GF-D8 (cell line): ENCODE results near the gene OR1L6.

Experiments
- DNase-seq: peaks from one replicate; lab custom pipeline; 2025; lab: John Stamatoyannopoulos, UW

OR1L6 gene

GRCh38 chr9:122742003-122742402 lies at the start of gene OR1L6:
OR1L6 (plus strand) TSS chr9:122742303; CDS start chr9:122749848, 7,545 bp downstream.
- DNase-seq: no peak

- no peak for DNase-seq
Observed at GRCh38 chr9:122695696-122696095, 46.4 kb upstream of the OR1L6 start.

GRCh38 chr9:122718038-122718437 lies 24.1 kb upstream of the OR1L6 start:
- no peak for DNase-seq

- DNase-seq: no peak
Observed at GRCh38 chr9:122719218-122719617, 22.9 kb upstream of the OR1L6 start.

GRCh38 chr9:122723690-122724089 lies 18.4 kb upstream of the OR1L6 start, which contains the start of gene OR1L4:
OR1L4 (plus strand) TSS chr9:122723990; CDS start chr9:122723990, 0 bp downstream.
- DNase-seq: no peak

- DNase-seq: no peak
Observed at GRCh38 chr9:122754825-122755224, 12.7 kb downstream of the OR1L6 start.

GRCh38 chr9:122767817-122768216 lies 25.7 kb downstream of the OR1L6 start:
- DNase-seq: no peak

- DNase-seq: no peak
Observed at GRCh38 chr9:122777052-122777451, 34.9 kb downstream of the OR1L6 start.

- no peak for DNase-seq
Observed at GRCh38 chr9:122777935-122778627, 36.0 kb downstream of the OR1L6 start.

- no peak for DNase-seq
Observed at GRCh38 chr9:122779181-122779580, 37.1 kb downstream of the OR1L6 start.

- no peak for DNase-seq
Observed at GRCh38 chr9:122780026-122780425, 37.9 kb downstream of the OR1L6 start.

GRCh38 chr9:122781671-122782070 lies 39.6 kb downstream of the OR1L6 start:
- DNase-seq: no peak

GRCh38 chr9:122785269-122785668 lies 43.2 kb downstream of the OR1L6 start:
- no peak for DNase-seq

GRCh38 chr9:122786338-122786737 lies 44.2 kb downstream of the OR1L6 start:
- DNase-seq: no peak

GRCh38 chr9:122788831-122789230 lies 46.7 kb downstream of the OR1L6 start, which contains the start of gene OR5C1:
OR5C1 (plus strand) TSS chr9:122788933; CDS start chr9:122788933, 0 bp downstream.
- no peak for DNase-seq

GRCh38 chr9:122789256-122790046 lies 47.3 kb downstream of the OR1L6 start:
- no peak for DNase-seq

GRCh38 chr9:122791872-122792669 lies 50.0 kb downstream of the OR1L6 start:
- no peak for DNase-seq

- DNase-seq: no peak
Observed at GRCh38 chr9:122797316-122798063, 55.4 kb downstream of the OR1L6 start.
